ENCODE data around the gene SUFU.

The SUFU gene

GRCh38 chr10:102552533-102552932 lies 48.8 kb downstream of the SUFU start:
- DNase-seq (ENCODE audit: low read depth) = no peak

- no peak for DNase-seq (ENCODE audit: low read depth)
Observed at GRCh38 chr10:102553771-102554170, 50.0 kb downstream of the SUFU start.

DNA sequence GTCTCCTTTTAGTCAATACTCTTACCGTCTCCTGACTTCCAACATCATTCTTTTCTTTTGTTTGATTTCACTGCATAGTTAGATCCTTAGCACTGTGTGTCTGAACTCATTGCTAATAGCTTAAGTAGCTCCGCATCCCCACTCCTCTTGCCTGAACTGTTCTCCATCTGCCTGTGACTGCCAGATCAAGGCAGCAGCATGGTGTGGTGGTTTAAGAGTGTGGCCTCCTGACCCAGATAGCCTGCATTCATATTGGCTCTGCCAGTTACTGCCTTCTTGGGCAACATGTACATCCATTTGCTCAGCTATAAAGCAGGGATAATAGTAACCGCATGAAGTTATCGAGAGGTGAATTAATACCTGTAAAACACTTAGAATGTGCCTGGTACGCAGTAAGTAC lies 50.8 kb downstream of the SUFU start:
- DNase-seq (ENCODE audit: low read depth) = no peak

GRCh38 chr10:102555781-102556328 lies 52.1 kb downstream of the SUFU start:
- no peak for DNase-seq (ENCODE audit: low read depth)

GRCh38 chr10:102557569-102557968 lies 53.8 kb downstream of the SUFU start:
- DNase-seq (ENCODE audit: low read depth) = no peak

DNA sequence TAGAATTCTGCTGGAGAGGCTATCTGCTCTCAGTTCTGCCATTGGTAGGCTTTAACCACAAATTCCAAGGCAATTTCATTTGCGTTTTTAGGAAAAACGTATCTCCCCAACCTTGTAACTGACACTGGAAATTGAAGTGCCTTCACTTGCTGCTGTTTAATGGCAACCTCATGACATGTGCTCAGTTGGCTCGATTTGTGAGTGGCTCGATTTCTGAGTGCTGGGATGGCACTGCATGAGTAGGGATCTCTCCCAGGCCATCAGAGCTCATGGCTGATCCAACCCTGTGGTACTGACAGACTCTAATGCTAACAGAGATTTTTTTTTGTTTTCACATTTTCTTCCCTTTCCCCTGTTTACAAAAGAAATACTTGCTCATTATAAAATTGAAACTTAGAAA lies 56.0 kb downstream of the SUFU start:
- DNase-seq (ENCODE audit: low read depth) = no peak

DNA sequence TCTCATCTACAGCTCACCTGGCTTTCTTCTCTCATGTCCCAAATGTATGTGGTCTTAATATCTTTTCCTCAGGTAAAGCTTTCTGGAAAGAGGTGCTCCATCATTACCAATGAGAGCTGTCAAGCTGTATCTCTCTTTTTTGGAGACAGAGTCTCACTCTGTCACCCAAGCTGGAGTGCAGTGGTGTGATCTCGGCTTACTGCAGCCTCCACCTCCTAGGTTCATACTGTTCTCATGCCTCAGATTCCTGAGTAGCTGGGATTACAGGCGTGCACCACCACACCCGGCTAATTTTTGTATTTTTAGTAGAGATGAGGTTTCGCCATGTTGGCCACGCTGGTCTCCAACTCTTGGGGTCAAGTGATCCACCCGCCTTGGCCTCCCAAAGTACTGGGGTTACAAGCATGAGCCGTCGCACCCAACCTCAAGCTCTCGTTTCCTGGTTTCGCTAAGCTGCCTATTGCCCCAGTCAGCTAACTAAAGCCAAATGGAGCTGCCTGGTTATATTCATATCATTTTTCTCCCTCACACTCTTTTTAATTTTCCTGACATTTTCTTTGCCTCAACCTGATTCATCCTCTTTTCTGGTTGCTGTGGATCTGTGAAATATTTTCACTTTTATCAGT lies 60.5 kb downstream of the SUFU start:
- DNase-seq (ENCODE audit: low read depth) = no peak

DNA sequence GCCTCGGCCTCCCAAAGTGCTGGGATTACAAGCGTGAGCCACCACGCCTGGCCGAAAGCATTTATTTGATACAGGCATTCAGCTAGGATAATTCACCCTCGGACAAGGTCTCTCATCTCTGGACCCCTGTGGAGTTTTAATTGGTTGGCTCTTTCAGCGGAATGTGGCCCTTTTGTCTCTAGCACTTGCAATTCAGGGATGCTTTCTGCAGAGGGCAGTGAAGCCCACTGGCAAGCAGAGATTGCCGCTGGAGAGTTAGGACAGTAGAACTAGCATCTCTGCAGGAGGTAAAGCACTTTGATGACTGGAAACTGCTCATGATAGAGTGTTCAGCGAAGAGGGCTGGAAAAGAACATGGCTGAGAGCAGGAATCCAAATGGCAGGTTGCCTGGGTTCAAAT lies 62.0 kb downstream of the SUFU start:
- DNase-seq (ENCODE audit: low read depth) = no peak

- no peak for DNase-seq (ENCODE audit: low read depth)
Observed at GRCh38 chr10:102578782-102579181, 75.0 kb downstream of the SUFU start.

GRCh38 chr10:102579328-102579727 lies 75.6 kb downstream of the SUFU start:
- no peak for DNase-seq (ENCODE audit: low read depth)

GRCh38 chr10:102580230-102580629 lies 76.5 kb downstream of the SUFU start:
- no peak for DNase-seq (ENCODE audit: low read depth)

DNA sequence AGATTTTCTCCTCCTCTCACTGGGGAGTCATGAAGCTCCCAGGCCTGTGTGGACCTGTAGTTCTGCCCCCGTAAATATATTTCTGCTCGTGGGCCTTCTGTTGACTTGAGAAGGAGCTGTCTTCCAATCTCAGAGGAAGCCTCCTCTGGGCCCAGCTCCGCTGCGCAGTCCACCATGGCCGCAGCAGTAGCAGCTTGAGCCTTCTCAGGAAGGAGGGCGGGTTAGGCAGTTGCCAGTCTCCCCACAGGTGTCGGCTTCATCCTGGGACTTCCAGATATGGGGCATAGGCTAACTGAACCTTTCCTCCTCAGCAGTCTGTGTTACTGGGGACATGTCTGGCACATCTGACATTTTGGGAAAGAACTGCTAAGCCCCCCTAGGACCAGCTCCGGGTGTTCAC lies 77.6 kb downstream of the SUFU start:
- DNase-seq (ENCODE audit: low read depth) = no peak

- DNase-seq (ENCODE audit: low read depth) = no peak
Observed at GRCh38 chr10:102581981-102582580, 78.3 kb downstream of the SUFU start.

DNA sequence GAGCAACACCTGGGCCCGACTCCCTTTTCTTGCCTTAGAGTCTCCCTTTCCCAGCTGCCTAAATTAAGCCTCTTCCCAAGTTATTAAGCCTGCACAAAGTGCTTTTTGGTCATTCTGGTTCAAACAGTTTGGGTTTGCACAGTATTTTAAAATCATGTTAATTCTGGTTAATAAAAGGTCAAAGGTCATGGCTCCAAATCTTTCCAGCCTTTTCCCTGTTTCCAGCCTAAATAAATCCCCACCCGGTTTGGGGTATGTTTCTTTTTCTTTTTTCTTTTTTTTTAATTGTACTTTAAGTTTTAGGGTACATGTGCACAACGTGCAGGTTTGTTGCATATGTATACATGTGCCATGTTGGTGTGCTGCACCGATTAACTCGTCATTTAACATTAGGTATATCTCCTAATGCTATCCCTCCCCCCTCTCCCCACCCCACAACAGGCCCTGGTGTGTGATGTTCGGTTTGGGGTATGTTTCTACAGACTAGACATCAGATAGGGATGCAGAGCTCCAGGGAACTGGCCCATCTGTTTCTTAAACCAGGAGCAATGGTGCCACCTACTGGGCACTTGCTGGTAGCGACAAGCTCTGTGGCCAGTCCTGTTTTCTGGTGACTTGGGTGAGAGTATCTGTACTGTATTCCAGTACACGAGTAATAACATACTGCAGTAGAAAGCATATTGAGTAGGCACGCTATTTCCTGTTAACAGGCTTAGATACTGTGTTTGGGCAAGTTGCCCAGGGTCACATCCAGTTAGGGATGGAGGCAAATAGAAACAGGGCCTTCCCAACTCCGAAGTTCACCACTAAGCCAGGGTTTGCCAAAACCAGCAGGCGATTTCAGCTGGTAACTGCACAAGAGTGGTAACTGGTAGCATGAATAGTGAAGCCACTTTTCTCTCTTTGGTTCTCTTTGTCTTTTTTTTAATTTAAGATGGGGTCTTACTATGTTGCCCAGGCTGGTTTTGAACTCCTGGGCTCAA lies 80.0 kb downstream of the SUFU start:
- peak; percentile 76 for DNase-seq (ENCODE audit: low read depth)

GRCh38 chr10:102585026-102585425 lies 81.3 kb downstream of the SUFU start:
- DNase-seq (ENCODE audit: low read depth) = no peak

GRCh38 chr10:102586858-102587257 lies 83.1 kb downstream of the SUFU start:
- DNase-seq (ENCODE audit: low read depth) = no peak

- DNase-seq (ENCODE audit: low read depth) = no peak
Observed at GRCh38 chr10:102588875-102589274, 85.1 kb downstream of the SUFU start.

DNA sequence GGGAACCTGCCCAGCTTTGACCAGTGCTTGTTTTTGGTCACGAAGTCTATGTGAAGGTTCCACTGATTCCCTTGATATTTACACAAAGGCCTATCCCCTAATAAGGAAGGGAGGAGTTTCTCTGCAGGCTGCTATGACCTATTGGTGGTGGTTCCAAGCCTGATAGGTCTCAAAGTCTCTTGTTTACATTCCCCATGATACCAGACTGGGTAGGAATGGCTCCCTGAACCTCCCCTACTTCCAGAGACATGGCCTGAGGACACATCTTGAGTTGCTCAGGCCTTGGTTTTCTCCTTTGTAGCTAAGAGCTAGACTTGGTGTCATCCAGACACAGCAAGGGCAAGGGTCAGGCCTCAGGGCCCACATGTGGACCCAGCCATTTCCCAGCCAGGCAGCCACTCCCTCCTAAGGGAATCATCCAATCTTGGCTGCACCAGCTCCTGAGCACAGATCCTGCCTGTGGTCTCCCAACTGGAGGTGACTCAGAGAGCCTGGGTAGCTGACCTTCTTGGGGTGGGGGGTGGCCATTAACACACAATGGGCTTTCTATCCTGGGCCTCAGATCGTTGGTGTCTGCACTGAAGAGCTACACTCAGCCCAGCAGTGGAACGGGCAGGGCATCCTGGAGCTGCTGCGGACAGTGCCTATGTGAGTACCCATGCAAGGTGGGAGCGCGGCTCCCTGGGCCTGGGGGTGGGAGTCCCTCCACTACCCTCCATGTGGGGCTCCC lies 89.5 kb downstream of the SUFU start:
- no peak for DNase-seq (ENCODE audit: low read depth)

DNA sequence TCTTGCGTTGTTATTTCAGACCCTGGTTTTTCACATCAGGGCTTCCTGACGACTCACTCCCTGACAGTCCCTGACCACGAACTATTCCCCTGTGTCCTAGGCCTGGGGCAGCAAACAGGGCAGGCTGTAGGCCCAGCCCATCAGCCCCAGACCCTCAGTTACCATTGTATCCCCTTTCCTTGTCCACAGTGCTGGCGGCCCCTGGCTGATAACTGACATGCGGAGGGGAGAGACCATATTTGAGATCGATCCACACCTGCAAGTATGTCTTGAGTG lies 90.0 kb downstream of the SUFU start:
- no peak for DNase-seq (ENCODE audit: low read depth)

DNA sequence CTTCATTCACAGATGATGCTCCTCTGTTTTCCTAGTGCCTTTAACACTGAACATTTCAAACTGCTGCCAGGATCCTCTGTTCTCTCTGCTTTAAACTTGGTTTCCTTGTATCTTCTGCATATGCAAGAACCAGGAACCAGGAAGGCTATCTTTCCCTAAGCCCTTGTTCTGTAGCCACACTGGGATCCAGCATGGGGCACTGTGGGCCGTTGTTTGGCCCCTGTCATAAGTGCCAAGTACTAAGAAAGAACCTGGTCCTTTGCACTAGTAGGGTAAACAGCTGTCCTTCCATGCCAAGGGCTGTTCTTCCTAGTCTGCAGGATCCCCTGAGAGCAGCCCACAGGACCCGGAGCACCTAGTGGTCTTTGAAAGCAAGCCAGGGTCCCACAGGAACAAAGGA lies 91.5 kb downstream of the SUFU start:
- no peak for DNase-seq (ENCODE audit: low read depth)

- no peak for DNase-seq (ENCODE audit: low read depth)
Observed at GRCh38 chr10:102595897-102596296, 92.1 kb downstream of the SUFU start.

GRCh38 chr10:102596506-102596971 lies 92.8 kb downstream of the SUFU start:
- DNase-seq (ENCODE audit: low read depth) = no peak
